Gastrocnemius medialis (tissue), 4 donors: Measurements from ENCODE around the gene ORM1.
"Not testable (repeated sequence)": the region's sequence is repeated elsewhere in the genome, so short reads cannot be mapped to it uniquely, and the experiment has no call there.

Experiments
- POLR2A ChIP-seq, 2 donors: fragments of 450-650 bp; IDR thresholded peaks; one replicate each; pipeline ENCODE4 v1.6.1; 2017; ENCODE audit warnings: antibody characterized with exemption in 2 of 2, mild to moderate bottlenecking in 2 of 2, moderate library complexity in 2 of 2
- TF ChIP-seq, protein P1 (sequence below), 5 experiments: fragments of 450-650 bp in 3 of 5; fragments of 200-600 bp in 2 of 5; sonication (generic) in 2 of 5; IDR thresholded peaks in 4 of 5; conservative IDR thresholded peaks in 1 of 5; 1 replicate in 4 of 5; 2 replicates in 1 of 5; pipeline ENCODE4 v1.5.1; 2016 to 2019; ENCODE audit warnings: antibody characterized with exemption in 5 of 5, mild to moderate bottlenecking in 3 of 5, moderate library complexity in 3 of 5

- not testable (repeated sequence) for TF ChIP-seq POLR2A (IDR thresholded peaks at IDR 0.05)
- TF ChIP-seq, protein P1, sequence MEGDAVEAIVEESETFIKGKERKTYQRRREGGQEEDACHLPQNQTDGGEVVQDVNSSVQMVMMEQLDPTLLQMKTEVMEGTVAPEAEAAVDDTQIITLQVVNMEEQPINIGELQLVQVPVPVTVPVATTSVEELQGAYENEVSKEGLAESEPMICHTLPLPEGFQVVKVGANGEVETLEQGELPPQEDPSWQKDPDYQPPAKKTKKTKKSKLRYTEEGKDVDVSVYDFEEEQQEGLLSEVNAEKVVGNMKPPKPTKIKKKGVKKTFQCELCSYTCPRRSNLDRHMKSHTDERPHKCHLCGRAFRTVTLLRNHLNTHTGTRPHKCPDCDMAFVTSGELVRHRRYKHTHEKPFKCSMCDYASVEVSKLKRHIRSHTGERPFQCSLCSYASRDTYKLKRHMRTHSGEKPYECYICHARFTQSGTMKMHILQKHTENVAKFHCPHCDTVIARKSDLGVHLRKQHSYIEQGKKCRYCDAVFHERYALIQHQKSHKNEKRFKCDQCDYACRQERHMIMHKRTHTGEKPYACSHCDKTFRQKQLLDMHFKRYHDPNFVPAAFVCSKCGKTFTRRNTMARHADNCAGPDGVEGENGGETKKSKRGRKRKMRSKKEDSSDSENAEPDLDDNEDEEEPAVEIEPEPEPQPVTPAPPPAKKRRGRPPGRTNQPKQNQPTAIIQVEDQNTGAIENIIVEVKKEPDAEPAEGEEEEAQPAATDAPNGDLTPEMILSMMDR (IDR thresholded peaks at IDR 0.05 in 4 of 5, conservative IDR thresholded peaks at IDR 0.05 in 1 of 5): not testable (repeated sequence)
These were observed 2.1 kb downstream of the ORM1 start for GRCh38 chr9:114324965-114325364.
